H9 (cell line): ENCODE data around the gene KRT1. TPM values are rescaled to one million over a fixed set of nuclear protein-coding genes. Genes with fewer than 3 reads are reported as not detected.

ENCODE experiments used
- DNase-seq: peaks from one replicate; pipeline ENCODE4 v3.0.0-alpha.2; 2017
- H2AFZ ChIP-seq: one replicate; pipeline ENCODE4 v1.6.1; 2013; ENCODE audit warnings: mild to moderate bottlenecking, low read length, control low read depth, moderate library complexity
- H2AK5ac ChIP-seq: 2 replicates; pipeline ENCODE4 v1.6.1; 2013; ENCODE audit warnings: low read length, control low read depth, mixed read lengths; ENCODE audit not compliant: insufficient read length
- H2BK120ac ChIP-seq: one replicate; pipeline ENCODE4 v1.6.1; 2013; ENCODE audit warnings: low read depth, mild to moderate bottlenecking, low read length, control low read depth, inconsistent platforms; ENCODE audit not compliant: poor library complexity, severe bottlenecking
- H2BK12ac ChIP-seq: 2 replicates; pipeline ENCODE4 v1.6.1; 2013; ENCODE audit warnings: low read length, control low read depth, mixed read lengths, low read depth; ENCODE audit not compliant: insufficient read length
- H2BK15ac ChIP-seq: 2 replicates; pipeline ENCODE4 v1.6.1; 2013; ENCODE audit warnings: low read depth, low read length, control low read depth
- H2BK20ac ChIP-seq: one replicate; pipeline ENCODE4 v1.6.1; 2013; ENCODE audit warnings: low read depth, mild to moderate bottlenecking, low read length, control low read depth, inconsistent platforms; ENCODE audit not compliant: poor library complexity, severe bottlenecking
- H2BK5ac ChIP-seq: 2 replicates; pipeline ENCODE4 v1.6.1; 2013; ENCODE audit warnings: low read length, control low read depth, mixed read lengths; ENCODE audit not compliant: insufficient read length
- H3K14ac ChIP-seq: 2 replicates; pipeline ENCODE4 v1.6.1; 2013; ENCODE audit warnings: low read length, control low read depth; ENCODE audit not compliant: insufficient read depth
- H3K18ac ChIP-seq: 2 replicates; pipeline ENCODE4 v1.6.1; 2013; ENCODE audit warnings: low read depth, mild to moderate bottlenecking, mixed read lengths, low read length, control low read depth; ENCODE audit not compliant: insufficient read length
- H3K23ac ChIP-seq: 2 replicates; pipeline ENCODE4 v1.6.1; 2013; ENCODE audit warnings: low read length, control low read depth, mixed read lengths, low read depth; ENCODE audit not compliant: insufficient read length
- H3K23me2 ChIP-seq: 2 replicates; pipeline ENCODE4 v1.6.1; 2013; ENCODE audit warnings: low read depth, mild to moderate bottlenecking, mixed read lengths, low read length, control low read depth; ENCODE audit not compliant: insufficient read length, poor library complexity, severe bottlenecking
- H3K27ac ChIP-seq: 2 replicates; pipeline ENCODE4 v1.5.1; 2013; ENCODE audit warnings: low read length, control low read depth, mixed read lengths, low read depth; ENCODE audit not compliant: insufficient read length
- H3K27me3 ChIP-seq: 2 replicates; pipeline ENCODE4 v1.6.1; 2013; ENCODE audit warnings: low read length, control low read depth, inconsistent platforms; ENCODE audit not compliant: insufficient read depth
- H3K4ac ChIP-seq: 2 replicates; pipeline ENCODE4 v1.6.1; 2013; ENCODE audit warnings: low read depth, mild to moderate bottlenecking, control low read depth, inconsistent platforms, low read length, moderate library complexity
- H3K4me1 ChIP-seq: 2 replicates; pipeline ENCODE4 v1.6.1; 2013; ENCODE audit warnings: low read length, control low read depth, inconsistent platforms; ENCODE audit not compliant: insufficient read depth
- H3K4me2 ChIP-seq: 2 replicates; pipeline ENCODE4 v1.6.1; 2013; ENCODE audit warnings: low read length, control low read depth, mixed read lengths; ENCODE audit not compliant: insufficient read length, insufficient read depth
- H3K56ac ChIP-seq: 2 replicates; pipeline ENCODE4 v1.6.1; 2013; ENCODE audit warnings: low read depth, mild to moderate bottlenecking, mixed read lengths, low read length, control low read depth; ENCODE audit not compliant: insufficient read length
- H3K79me1 ChIP-seq: 2 replicates; pipeline ENCODE4 v1.6.1; 2013; ENCODE audit warnings: low read depth, mild to moderate bottlenecking, moderate library complexity, low read length, control low read depth, inconsistent platforms; ENCODE audit not compliant: insufficient read depth, poor library complexity, severe bottlenecking
- H3K79me2 ChIP-seq: 2 replicates; pipeline ENCODE4 v1.6.1; 2013; ENCODE audit warnings: low read length, control low read depth, inconsistent platforms; ENCODE audit not compliant: insufficient read depth
- H3K9ac ChIP-seq: 2 replicates; pipeline ENCODE4 v1.6.1; 2013; ENCODE audit warnings: low read length, control low read depth, mixed read lengths; ENCODE audit not compliant: insufficient read length; ENCODE audit errors: extremely low read depth
- H3K9me3 ChIP-seq: one replicate; pipeline ENCODE4 v1.6.1; 2013; ENCODE audit warnings: low read depth, low read length, inconsistent platforms; ENCODE audit not compliant: control insufficient read depth
- H3T11ph ChIP-seq: one replicate; pipeline ENCODE4 v1.6.1; 2013; ENCODE audit warnings: mild to moderate bottlenecking, low read length, control low read depth, inconsistent platforms
- H4K20me1 ChIP-seq: one replicate; pipeline ENCODE4 v1.6.1; 2013; ENCODE audit not compliant: control insufficient read depth, insufficient read length, insufficient read depth
- H4K5ac ChIP-seq: 2 replicates; pipeline ENCODE4 v1.6.1; 2013; ENCODE audit warnings: low read depth, mild to moderate bottlenecking, mixed read lengths, low read length, control low read depth; ENCODE audit not compliant: insufficient read length
- H4K8ac ChIP-seq: replicated peaks from 2 replicates; pipeline ENCODE4 v1.6.1; 2013; ENCODE audit warnings: low read length, control low read depth, mixed read lengths, low read depth; ENCODE audit not compliant: insufficient read length
- H4K91ac ChIP-seq: 2 replicates; pipeline ENCODE4 v1.6.1; 2013; ENCODE audit warnings: low read depth, mild to moderate bottlenecking, moderate library complexity, mixed read lengths, low read length, control low read depth; ENCODE audit not compliant: insufficient read length
- H3K27ac Mint-ChIP-seq, 3 experiments: 2 replicates in 2 of 3; 3 replicates in 1 of 3; pipeline ENCODE4 v1.8.0; 2020 to 2021; ENCODE audit warnings: mixed read lengths in 3 of 3, mild to moderate bottlenecking in 1 of 3, moderate library complexity in 1 of 3
- H3K27me3 Mint-ChIP-seq: 2 replicates; pipeline ENCODE4 v1.8.0; 2021; ENCODE audit warnings: low read depth, mild to moderate bottlenecking, moderate library complexity, mixed read lengths
- H3K36me3 Mint-ChIP-seq, 3 experiments: 2 replicates in 2 of 3; 3 replicates in 1 of 3; pipeline ENCODE4 v1.8.0; 2020 to 2021; ENCODE audit warnings: low read depth in 3 of 3, mixed read lengths in 3 of 3; ENCODE audit not compliant: insufficient read depth in 1 of 3
- H3K4me1 Mint-ChIP-seq, 2 experiments: 2 replicates each; pipeline ENCODE4 v1.8.0; 2020; ENCODE audit warnings: mixed read lengths in 2 of 2
- H3K4me3 Mint-ChIP-seq, 2 experiments: 2 replicates in 1 of 2; 3 replicates in 1 of 2; pipeline ENCODE4 v1.8.0; 2020 to 2021; ENCODE audit warnings: mild to moderate bottlenecking in 2 of 2, mixed read lengths in 2 of 2, moderate library complexity in 1 of 2
- H3K9me3 Mint-ChIP-seq, 2 experiments: 2 replicates in 1 of 2; 3 replicates in 1 of 2; pipeline ENCODE4 v1.8.0; 2020; ENCODE audit warnings: mild to moderate bottlenecking in 2 of 2, mixed read lengths in 2 of 2, moderate library complexity in 1 of 2
- WGBS: extraction: QIAGEN DNeasy Blood & Tissue Kit; methylation state at CpG from one replicate; pipeline ENCODE4 v1.1.7; 2013; ENCODE audit warnings: missing lambda C conversion rate, low lambda C conversion rate, mixed read lengths; ENCODE audit not compliant: insufficient read length; ENCODE audit errors: extremely low coverage; 5-methylcytosine and 5-hydroxymethylcytosine counted together
- total RNA-seq: library from RNA; stranded (reverse); gene quantifications from 2 replicates; pipeline ENCODE4 v1.2.1, GENCODE V29; 2021
- TF ChIP-seq, protein P1 (sequence below): fragments of 200-600 bp; sonication (generic); conservative IDR thresholded peaks from 3 replicates; pipeline ENCODE4 v1.8.0; 2021; ENCODE audit warnings: antibody characterized with exemption, mild to moderate bottlenecking

Gene KRT1
- total RNA-seq, 1 experiment from 2014 or later = not detected

GRCh38 chr12:52704464-52704863 is 24.3 kb upstream of the KRT1 start:
- Mint-ChIP-seq H3K9me3 (no peaks in the 10 kb centered on the region), H3K4me1 (peaks cover 8 to 10% of the 10 kb centered on the region in 2 experiments; a peak in 3 of 4 replicates), H3K27me3 (peaks cover 23% of the 10 kb centered on the region), H3K4me3 (no peak overlapping the region), H3K27ac (no peak overlapping the region), H3K36me3 (no peaks in the 10 kb centered on the region; a peak in 1 of 7 replicates)
- Histone ChIP-seq H3K14ac (no peak overlapping the region), H3K4me1 (no peaks in the 10 kb centered on the region), H2BK20ac (no peak overlapping the region), H2BK120ac (no peak overlapping the region), H4K8ac (no peak overlapping the region), H3K27ac (no peak overlapping the region), H3K56ac (no peak overlapping the region), H4K5ac (no peak overlapping the region), H3K4me2 (no peak overlapping the region), H3T11ph (no peak overlapping the region), H2BK12ac (no peak overlapping the region), H3K9ac (no peak overlapping the region), H3K27me3 (no peaks in the 10 kb centered on the region), H3K9me3 (no peaks in the 10 kb centered on the region), H4K91ac (no peak overlapping the region), H2BK5ac (no peak overlapping the region), H4K20me1 (no peaks in the 10 kb centered on the region), H3K23me2 (no peaks in the 10 kb centered on the region), H2BK15ac (no peak overlapping the region), H2AK5ac (no peak overlapping the region), H3K79me2 (no peaks in the 10 kb centered on the region), H3K23ac (no peak overlapping the region), H3K79me1 (no peaks in the 10 kb centered on the region), H3K18ac (no peak overlapping the region), H2AFZ (no peak overlapping the region), H3K4ac (no peak overlapping the region)
- WGBS = no CpG with 5 or more reads among the region's 7 CpGs
- no peak for DNase-seq
- TF ChIP-seq, protein P1, sequence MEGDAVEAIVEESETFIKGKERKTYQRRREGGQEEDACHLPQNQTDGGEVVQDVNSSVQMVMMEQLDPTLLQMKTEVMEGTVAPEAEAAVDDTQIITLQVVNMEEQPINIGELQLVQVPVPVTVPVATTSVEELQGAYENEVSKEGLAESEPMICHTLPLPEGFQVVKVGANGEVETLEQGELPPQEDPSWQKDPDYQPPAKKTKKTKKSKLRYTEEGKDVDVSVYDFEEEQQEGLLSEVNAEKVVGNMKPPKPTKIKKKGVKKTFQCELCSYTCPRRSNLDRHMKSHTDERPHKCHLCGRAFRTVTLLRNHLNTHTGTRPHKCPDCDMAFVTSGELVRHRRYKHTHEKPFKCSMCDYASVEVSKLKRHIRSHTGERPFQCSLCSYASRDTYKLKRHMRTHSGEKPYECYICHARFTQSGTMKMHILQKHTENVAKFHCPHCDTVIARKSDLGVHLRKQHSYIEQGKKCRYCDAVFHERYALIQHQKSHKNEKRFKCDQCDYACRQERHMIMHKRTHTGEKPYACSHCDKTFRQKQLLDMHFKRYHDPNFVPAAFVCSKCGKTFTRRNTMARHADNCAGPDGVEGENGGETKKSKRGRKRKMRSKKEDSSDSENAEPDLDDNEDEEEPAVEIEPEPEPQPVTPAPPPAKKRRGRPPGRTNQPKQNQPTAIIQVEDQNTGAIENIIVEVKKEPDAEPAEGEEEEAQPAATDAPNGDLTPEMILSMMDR = no peak
